HG03558 (cell line): ENCODE results near the gene C11orf68.
A peak's percentile ranks its signal among the peaks of the same experiment; 100 is the strongest.

ENCODE experiments used
- ATAC-seq: cut with Tn5 transposase; IDR thresholded peaks from one replicate; pipeline ENCODE4 v1.9.1; 2021; ENCODE audit warnings: moderate number of reproducible peaks; ENCODE audit not compliant: unreplicated experiment; ENCODE audit errors: extremely low read depth

C11orf68 gene

GRCh38 chr11:65879617-65880016, 39.2 kb downstream of the C11orf68 start, which contains the start of gene CTSW:
CTSW (plus strand) TSS chr11:65879837; CDS start chr11:65879855, 18 bp downstream.
- no peak for ATAC-seq

- ATAC-seq: peak; percentile 71
Observed at GRCh38 chr11:65873318-65874156, 45.3 kb downstream of the C11orf68 start.

GRCh38 chr11:65872586-65873317, 46.1 kb downstream of the C11orf68 start, which contains the start of gene EFEMP2:
EFEMP2 (minus strand) TSS chr11:65872800; CDS start chr11:65872354, 446 bp downstream.
- ATAC-seq: no peak

GRCh38 chr11:65871811-65872548, 46.9 kb downstream of the C11orf68 start:
- ATAC-seq: no peak

- ATAC-seq: no peak
Observed at GRCh38 chr11:65870706-65871681, 47.9 kb downstream of the C11orf68 start.

GRCh38 chr11:65870307-65870658, 48.6 kb downstream of the C11orf68 start:
- no peak for ATAC-seq

GRCh38 chr11:65869643-65870306, 49.1 kb downstream of the C11orf68 start:
- ATAC-seq: no peak

- ATAC-seq: no peak
Observed at GRCh38 chr11:65868907-65869306, 50.0 kb downstream of the C11orf68 start.

GRCh38 chr11:65868076-65868667, 50.7 kb downstream of the C11orf68 start:
- no peak for ATAC-seq

GRCh38 chr11:65867284-65868071, 51.4 kb downstream of the C11orf68 start:
- no peak for ATAC-seq
